GM10847 (cell line): ENCODE data around the gene AP2M1.

Experiments
- POLR2A ChIP-seq: IDR thresholded peaks from 2 replicates; pipeline ENCODE4 v1.6.1; 2011; ENCODE audit not compliant: insufficient read length; ENCODE audit errors: extremely low read depth

AP2M1 gene

DNA sequence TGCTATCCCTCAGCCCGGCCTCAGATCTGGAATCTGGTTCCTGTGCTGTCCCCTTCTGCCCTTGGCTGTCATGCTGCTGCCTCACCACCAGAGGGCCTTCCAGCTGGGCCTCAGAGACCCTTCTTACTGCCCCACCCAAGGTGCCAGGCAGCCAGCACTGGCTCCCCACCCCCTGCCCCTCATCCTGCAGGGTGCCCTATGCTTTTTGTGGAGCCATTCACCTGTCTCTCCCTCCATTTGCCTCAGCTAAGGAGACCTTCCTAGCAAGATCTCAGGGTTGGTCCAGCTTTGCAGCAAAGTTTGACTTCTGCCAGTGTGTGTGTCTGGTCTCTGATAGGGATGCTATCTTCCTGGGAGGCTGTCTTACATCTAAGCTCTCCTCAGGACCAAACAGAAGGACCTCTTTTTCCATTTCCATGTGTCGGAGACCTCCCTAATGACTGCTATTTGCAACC lies 52.9 kb downstream of the AP2M1 start:
- no peak for TF ChIP-seq POLR2A

GRCh38 chr3:184228376-184229137 lies 53.9 kb downstream of the AP2M1 start:
- TF ChIP-seq POLR2A, result no peak

DNA sequence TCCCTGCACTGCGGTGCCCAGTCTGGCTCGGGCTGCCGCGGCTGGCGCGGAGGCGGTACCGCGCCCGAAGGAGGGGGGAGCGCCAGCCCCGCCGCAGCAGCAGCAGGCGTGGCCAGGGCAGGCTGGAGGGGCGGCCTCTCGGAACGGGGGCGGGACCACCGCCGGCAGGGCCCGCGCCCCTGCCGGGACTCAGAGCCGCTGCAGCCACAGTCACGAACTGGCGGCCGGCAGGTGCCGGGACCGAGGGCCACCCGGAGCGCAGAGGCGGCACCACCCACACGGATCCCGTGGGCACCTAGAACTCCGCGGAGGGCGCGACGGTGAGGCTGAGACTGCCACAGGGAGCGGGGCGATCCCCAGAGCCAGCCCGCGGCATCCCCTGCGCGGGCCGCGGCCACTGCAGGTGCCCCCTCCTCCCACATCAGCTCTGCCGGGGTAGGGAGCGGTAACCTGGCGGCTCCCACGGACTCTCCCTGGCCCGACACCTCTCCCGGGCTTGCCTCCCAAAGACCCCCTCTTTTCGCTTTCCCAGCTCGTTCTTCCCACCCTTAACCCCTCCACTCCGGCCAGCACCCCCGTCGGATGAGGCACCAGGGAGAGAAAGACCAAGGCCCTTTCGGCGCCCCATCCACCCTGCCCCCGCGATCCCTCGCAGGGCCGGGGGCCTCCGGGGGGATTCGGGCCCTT lies 54.9 kb downstream of the AP2M1 start, which contains the start of gene VWA5B2:
Gene VWA5B2 (plus strand): TSS at position 192 of the 687 bp plus-strand sequence. CDS start 944 bp downstream, outside the sequence.
- no peak for TF ChIP-seq POLR2A

DNA sequence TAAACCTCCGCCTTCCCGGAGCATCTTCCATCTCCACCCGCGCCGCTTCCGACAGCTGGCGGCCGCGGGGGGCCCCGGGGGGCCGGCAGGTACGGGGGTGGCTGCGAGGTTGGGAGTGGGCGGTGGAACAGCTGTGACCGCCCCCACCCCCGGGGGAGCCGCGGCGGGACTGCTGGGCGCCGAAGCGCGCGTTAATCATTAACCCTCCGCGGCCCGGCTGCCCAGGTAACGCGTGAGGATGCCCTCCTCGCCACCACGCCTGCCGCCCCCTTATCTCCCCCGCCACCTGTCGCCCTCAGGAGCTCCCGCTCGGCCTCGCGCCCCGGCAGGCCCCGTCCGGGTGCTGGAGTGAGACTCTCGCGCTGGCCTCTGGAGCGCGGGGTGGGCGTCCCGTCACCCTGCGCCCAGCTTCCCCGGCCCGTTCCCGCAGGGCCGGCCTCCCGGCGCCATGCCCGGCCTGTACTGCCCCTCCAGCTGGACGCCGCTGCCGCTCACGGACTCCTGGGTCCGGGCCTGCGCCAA lies 55.5 kb downstream of the AP2M1 start:
- no peak for TF ChIP-seq POLR2A

DNA sequence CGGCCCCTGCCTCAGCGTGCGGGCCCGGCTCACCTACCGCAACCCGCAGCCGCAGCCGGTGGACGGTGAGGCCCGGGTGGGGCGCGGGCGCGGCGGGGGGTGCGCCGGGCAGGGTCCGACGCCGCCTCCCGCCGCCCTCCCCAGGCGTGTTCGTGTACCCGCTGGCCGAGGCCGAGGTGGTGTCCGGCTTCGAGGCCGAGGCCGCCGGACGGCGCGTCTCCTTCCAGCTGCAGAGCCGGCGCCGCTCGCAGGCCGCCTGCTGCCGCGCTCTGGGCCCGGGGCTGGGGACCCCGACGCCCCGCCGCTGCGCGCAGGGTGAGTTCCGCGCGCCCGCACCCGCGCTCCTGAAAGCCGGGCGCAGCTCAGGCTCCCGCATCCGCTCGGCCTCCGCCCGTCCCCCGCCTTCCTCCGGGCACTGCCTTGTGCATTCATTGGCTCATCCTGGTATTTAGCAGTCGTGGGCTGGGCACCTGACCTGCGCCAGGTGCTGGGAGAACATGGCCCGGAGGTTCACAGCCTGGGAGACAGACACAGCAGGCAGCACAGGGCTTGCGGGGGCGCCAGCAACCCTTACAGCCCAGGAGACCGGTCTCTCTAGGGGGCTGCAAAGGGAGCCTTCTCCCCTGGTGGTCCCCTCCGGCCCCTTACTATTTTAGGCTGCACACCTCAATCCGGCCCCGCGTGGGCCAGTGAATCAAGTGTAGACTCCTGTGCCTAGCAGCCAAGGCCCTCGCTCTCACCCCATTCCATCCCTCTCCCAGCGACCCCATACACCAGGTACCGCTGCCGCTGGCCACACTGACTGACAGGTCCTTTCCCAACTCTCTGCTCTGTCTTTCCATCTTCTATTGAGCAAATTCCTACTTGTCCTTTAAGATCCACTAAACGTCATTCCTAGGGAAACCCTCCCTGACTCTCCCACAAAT lies 56.2 kb downstream of the AP2M1 start:
- no peak for TF ChIP-seq POLR2A

DNA sequence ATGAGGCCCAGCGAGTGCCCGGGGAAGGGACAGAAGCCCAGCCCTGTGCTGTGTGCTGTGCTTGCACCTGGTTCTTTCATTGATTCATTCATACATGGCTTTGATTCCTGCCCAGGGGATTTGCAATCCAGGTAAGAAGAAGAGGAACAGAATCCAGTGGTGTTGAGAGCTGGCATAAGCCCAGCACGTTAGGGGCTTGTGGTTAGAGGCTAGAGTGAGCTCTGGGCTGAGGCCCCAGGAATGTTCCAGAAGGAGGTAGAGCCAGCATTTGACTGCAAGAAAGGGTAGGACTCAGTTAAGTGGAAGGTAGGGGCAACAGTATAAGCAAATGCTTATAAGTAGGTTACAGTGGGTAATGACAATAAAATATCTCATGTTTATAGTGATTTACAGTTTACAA lies 57.0 kb downstream of the AP2M1 start:
- no peak for TF ChIP-seq POLR2A

DNA sequence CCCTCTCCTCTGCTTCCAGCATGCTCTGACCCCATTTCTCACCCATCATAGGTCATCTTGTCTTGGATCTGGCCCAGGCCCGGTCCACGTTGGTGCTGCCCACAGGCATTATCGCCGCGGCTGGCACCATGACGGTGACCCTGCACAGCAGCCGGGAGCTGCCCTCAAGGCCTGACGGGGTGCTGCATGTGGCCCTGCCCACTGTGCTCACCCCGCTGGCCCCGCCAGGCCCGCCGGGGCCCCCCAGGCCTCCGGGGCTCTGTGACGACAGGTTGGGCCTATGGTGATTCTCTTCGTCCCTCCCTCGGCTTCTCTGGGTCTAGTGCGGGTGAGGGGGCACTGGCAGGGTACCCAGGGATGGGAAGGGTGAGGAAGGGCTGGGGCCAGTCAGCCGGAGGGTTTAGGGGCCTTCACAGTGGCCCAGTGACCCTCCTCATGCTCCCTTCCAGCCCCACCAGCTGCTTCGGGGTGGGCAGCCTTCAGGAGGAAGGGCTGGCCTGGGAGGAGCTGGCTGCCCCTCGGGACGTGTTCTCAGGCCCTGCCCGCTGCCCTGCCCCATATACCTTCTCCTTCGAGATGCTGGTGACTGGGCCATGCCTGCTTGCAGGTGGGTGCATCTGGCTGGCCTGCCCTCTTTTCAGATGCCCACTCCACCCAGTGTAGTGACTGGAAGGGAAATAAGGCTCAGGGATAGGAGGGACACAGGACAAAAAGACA lies 58.6 kb downstream of the AP2M1 start:
- TF ChIP-seq POLR2A, result no peak
